SH-SY5Y (cell line): ENCODE results near the gene SH3D21.

Experiments used
- GATA2 ChIP-seq: IDR thresholded peaks from 2 replicates; pipeline ENCODE4 v1.6.1; 2011; ENCODE audit warnings: mild to moderate bottlenecking, low read depth, low read length
- GATA3 ChIP-seq: IDR thresholded peaks from 2 replicates; pipeline ENCODE4 v1.6.1; 2011; ENCODE audit warnings: low read depth, mild to moderate bottlenecking, low read length, moderate library complexity

The SH3D21 gene

GRCh38 chr1:36287595-36287994 lies 18.6 kb upstream of the SH3D21 start:
- no peak for TF ChIP-seq GATA2
- TF ChIP-seq GATA3 = no peak

- no peak for TF ChIP-seq GATA2
- TF ChIP-seq GATA3 = no peak
These were observed 10.8 kb upstream of the SH3D21 start for GRCh38 chr1:36295390-36295789.

DNA sequence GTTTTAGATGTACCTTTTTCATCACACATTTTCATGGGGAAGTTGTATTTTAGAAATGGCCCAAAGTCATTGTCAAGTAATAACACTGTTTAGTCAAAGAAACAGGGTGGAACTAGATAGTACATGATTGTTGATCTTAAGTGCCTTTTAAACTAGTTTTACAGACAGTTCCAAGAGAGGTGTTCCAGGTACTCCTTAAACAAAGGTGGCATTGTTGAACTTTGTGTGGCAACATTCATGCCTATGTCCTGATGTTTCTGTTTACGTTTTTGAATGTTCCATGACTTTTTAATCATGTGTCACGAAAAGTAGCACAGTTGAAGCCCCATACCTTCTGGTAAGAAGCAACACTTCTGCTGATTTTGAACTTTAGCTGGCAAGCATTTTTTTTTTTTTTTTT lies 9.1 kb upstream of the SH3D21 start:
- TF ChIP-seq GATA2 = no peak
- TF ChIP-seq GATA3 = no peak

GRCh38 chr1:36298640-36299039 lies 7.5 kb upstream of the SH3D21 start:
- no peak for TF ChIP-seq GATA3
- TF ChIP-seq GATA2 = no peak

DNA sequence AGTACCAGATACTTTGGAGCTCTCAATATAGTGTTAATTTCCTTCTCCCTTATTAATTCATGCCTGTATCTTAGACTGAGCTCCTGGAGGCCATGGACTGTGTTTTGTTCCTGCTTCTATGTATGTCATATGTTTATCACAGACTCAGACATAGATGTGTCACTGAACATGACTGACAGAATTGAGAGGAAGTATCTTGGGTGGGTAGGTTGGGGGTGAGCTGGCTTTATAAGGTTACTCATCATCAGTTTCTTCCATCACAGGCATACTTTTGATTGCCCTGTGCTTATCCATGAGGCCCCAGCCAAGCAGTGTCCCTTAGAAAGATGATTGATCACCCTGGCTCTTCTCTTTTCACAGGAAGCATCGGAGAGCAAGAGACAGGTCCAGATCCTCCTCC lies 5.6 kb upstream of the SH3D21 start:
- TF ChIP-seq GATA3 (no peak), GATA2 (no peak)

DNA sequence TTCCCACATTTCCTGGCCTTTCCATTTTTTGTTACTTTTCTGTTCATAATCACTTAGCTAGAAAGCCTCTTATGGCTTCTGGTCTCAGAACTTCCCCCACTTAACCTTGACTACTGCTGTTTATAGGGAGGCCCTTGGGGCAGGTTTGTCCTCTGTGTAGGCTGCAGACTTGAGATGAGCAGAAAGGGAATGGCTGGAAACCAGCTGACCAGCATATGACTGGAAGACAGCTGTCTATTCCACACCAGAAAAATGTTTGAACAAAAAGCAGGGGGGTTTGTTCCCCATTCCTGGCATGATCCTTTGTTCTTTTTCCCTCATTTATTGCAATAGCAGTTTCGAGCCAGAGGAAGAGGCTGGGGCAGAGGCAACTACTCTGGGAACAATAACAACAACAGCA lies 4.9 kb upstream of the SH3D21 start:
- TF ChIP-seq GATA2 = no peak
- no peak for TF ChIP-seq GATA3

DNA sequence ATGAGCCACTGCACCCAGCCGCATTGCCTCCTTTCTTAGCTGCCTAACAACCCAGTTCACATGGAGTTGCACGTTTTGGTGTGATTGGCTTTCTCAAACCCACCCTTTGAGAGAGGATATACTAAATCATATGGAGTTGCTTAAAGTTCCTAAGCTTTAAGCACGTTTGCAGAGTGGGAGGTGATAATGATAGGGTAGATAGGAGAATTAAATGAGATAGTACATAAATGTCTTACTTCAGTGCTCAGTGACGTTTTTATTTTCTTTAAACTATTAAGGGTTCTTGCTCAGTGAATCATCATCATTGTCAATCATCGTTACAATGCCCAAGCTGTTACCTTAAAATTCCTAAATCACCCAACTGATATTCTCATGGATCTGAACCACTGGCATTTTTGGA lies 2.9 kb upstream of the SH3D21 start:
- TF ChIP-seq GATA2 = no peak
- TF ChIP-seq GATA3 = no peak

GRCh38 chr1:36303650-36304360 lies 2.4 kb upstream of the SH3D21 start:
- TF ChIP-seq GATA3 = no peak
- no peak for TF ChIP-seq GATA2

DNA sequence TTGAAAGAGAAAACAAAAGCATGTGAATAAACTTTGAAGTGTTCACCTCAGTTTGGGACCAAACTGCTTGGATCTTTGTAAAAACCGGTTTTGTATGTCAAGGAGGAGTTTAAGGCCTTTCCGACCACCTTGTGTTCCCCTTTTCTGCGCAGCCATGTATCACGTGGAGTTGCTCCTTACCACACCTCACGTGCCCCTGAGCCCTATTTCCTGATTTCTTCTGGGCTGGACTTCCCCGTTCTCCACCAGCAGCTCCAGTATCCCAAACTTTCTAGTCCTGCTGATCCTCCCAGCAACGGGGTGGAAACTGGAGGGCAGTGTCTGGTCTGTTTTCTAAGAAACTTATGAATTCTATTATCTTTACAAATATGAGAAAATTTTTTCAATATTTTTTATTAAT lies 1.6 kb upstream of the SH3D21 start:
- TF ChIP-seq GATA3 = no peak
- TF ChIP-seq GATA2 = no peak

GRCh38 chr1:36304970-36305914 lies 926 bp upstream of the SH3D21 start:
- TF ChIP-seq GATA3 = no peak
- TF ChIP-seq GATA2 = no peak

DNA sequence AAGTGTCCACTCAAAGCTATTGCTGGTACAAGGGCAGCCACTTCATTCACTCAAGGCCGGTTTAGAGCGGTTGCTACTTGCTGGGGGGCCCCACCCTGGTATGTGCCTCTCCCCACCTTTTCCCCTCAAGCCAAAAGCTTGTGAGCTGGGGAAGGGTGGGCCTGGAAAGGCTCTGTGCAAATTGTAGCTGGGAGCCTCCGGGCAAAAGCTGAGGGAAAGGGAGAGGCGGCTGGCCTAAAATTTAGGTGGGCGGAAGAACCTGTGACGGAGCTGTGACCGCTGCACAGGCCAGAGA lies 306 bp upstream of the SH3D21 start:
- no peak for TF ChIP-seq GATA2
- TF ChIP-seq GATA3 = no peak

DNA sequence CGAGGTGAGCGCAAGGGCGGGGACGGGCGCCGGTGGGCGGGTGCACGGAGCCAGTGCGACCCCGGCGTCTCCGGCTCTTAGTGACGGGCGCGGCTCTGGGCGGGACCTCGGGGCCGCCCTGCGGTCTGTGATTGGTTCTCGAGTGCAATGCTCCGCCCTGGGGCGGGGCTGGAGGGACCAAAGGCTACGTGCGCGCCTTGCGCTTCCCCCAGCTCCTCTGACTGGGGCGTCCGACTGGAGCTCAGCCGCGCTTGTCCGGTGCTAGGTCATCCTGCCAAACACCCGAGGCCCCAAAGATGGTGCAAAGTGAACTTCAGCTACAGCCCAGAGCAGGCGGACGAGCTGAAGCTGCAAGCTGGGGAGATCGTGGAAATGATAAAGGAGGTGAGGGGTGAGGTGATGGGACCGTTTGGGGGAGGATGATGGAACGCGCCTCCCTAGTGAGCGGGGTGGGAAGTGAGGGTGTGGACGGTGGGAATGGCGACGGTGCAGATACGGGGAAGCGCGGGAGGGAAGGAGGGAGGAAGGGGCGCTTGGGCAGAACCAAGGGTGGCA lies 811 bp downstream of the SH3D21 start:
- no peak for TF ChIP-seq GATA3
- TF ChIP-seq GATA2 = peak; percentile 86

DNA sequence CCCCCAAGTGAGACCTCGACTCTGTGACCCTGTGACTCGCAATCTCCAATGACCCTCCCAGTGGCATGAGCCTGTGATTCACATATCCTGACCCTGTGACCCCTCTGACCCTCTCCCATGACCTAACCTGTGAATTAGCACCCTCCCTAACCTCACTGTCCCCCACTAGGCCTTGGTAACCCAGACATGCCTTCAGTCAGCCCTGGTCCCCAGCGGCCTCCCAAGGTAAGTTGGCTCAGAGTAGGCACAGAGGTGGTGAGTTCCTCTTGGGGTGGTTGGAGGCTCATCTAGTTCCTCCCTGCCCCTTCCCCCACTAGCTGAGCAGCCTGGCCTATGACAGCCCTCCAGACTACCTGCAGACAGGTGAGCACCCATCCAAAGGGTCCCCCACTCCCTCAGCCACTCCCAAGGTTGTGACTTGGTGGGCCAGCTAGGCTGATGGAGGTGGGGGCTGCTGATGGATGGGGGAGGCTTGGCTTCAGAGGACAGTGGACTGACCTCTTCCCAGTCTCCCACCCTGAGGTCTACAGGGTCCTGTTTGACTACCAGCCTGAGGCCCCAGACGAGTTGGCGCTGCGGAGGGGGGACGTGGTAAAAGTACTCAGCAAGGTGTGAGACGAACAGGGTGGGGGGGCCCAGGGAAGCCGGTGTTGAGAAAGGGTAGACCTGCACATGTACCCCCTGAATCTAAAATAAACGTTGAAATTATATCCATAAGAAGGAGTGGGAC lies 1.6 kb downstream of the SH3D21 start:
- TF ChIP-seq GATA2 (no peak), GATA3 (no peak)

DNA sequence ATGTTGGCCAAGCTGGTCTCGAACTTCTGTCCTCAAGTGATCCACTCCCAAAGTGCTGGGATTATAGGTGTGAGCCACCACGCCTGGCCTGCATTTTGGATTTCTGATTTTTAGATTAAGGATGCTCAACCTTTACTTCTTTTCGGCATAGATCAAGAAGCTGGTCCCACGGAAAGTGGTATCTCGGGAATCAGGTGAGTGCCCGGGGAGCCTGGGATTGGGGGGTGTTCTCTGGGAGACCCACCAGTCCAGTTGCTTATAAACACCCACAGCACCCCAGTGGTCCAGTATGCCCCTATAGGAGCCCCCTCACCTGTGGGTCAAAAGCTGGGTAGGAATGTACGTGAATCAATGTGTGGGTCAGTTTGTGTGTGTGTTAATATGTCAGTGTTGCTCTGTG lies 3.2 kb downstream of the SH3D21 start:
- TF ChIP-seq GATA2 = no peak
- TF ChIP-seq GATA3 = no peak

GRCh38 chr1:36320291-36320761 lies 14.2 kb downstream of the SH3D21 start:
- TF ChIP-seq GATA3 = no peak
- TF ChIP-seq GATA2 = no peak
